Astrocyte of the spinal cord (primary cell): ENCODE measurements around the gene CYP4F2.
"Not testable (repeated sequence)": the region's sequence is repeated elsewhere in the genome, so short reads cannot be mapped to it uniquely, and the experiment has no call there.

Experiments
- DNase-seq: peaks from one replicate; pipeline ENCODE4 v3.0.0; 2011; ENCODE audit warnings: low read depth, low spot score
- H3K4me3 ChIP-seq: 2 replicates; pipeline ENCODE4 v1.5.1; 2011; ENCODE audit warnings: low read depth, mild to moderate bottlenecking, low read length, moderate library complexity
- CTCF ChIP-seq: IDR thresholded peaks from 2 replicates; pipeline ENCODE4 v1.5.1; 2012; ENCODE audit warnings: low read depth, mild to moderate bottlenecking, low read length, inconsistent platforms
- in situ Hi-C: cut with HindIII; loops from 2 replicates; pipeline ENCODE4 v1.10.0; 2017; ENCODE audit warnings: low sequenced_read_pairs

CYP4F2 gene

GRCh38 chr19:15902254-15902653 is 4.4 kb upstream of the CYP4F2 start:
- in situ Hi-C loops: no loop called here
- no peak for DNase-seq
- TF ChIP-seq CTCF: no peak
- H3K4me3 ChIP-seq: no peak overlapping the region

DNA sequence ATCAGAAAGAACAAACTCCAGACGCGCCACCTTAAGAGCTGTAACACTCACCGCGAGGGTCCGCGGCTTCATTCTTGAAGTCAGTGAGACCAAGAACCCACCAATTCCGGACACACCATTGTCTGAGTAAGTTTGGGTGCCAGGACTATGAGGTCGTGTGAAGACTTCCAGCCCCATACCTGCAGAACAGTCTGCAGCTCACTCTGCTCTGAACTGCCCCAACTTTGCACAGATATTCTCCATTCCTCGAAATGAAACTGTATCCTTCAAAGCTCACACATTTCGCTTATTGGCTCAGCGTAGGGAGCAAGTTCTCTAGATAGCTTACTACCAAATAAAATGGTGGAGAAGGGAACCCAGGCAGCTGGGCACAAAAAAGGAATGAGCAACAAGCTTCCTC is 2.6 kb upstream of the CYP4F2 start:
- in situ Hi-C loops: no loop called here
- TF ChIP-seq CTCF: no peak
- H3K4me3 ChIP-seq: no peak overlapping the region
- no peak for DNase-seq

DNA sequence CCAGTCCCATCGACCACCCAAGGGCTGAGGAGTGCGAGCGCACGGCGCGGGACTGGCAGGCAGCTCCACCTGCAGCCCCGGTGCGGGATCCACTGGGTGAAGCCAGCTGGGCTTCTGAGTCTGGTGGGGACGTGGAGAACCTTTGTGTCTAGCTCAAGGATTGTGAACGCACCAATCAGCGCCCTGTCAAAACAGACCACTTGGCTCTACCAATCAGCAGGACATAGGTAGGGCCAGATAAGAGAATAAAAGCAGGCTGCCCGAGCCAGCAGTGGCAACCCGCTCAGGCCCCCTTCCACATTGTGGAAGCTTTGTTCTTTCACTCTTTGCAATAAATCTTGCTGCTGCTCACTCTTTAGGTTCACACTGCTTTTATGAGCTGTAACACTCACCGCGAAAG is 2.2 kb upstream of the CYP4F2 start:
- H3K4me3 ChIP-seq, DNase-seq, in situ Hi-C loops: not testable (repeated sequence)

DNA sequence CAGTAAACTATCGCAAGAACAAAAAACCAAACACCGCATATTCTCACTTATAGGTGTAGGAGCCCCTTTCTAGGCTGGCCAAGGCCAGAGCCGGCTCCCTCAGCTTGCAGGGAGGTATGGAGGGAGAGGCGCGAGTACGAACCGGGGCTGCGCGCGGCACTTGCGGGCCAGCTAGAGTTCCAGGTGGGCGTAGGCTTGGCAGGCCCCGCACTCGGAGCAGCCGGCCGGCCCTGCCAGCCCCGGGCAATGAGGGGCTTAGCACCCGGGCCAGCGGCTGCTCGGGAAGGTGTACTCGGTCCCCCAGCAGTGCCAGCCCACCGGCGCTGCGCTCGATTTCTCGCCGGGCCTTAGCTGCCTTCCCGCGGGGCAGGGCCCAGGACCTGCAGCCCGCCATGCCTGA is 1.7 kb upstream of the CYP4F2 start:
- DNase-seq, H3K4me3 ChIP-seq, in situ Hi-C loops: not testable (repeated sequence)

DNA sequence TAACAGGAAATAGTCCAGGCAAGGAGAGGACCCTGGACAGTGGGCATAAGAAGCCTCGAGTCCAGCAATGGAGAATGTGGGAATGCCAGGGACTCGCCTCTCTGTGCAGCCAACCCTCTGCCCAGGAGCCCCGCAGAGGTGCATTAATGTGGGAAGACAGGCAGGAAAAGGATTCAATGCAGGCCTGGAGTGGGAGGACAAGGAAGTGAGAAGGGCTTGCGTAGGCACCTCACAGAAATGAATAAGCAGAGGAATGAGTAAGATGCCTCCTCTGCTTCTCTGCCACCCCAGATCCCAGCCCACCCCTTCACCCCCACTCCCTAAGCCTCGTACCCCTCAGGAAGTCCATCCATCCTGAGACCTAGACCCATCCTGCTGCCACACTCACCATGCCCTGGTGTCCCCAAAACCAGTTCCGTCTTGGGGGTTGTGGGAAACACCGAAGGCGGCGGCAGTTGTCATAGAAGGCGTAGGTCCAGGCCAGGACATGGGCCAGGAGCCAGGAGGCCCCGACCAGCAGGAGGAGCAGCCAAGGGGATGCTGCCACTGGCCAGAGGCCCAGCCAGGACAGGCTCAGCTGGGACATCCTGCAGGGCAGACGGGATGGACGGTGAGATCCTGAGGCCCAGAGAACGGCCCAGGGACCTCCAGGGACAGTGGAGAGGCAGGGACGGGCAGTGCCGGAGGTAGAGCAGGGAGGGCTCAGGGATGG is 692 bp downstream of the CYP4F2 start:
- in situ Hi-C loops: no loop called here
- TF ChIP-seq CTCF: no peak
- no peak overlapping the region for H3K4me3 ChIP-seq
- DNase-seq: no peak

DNA sequence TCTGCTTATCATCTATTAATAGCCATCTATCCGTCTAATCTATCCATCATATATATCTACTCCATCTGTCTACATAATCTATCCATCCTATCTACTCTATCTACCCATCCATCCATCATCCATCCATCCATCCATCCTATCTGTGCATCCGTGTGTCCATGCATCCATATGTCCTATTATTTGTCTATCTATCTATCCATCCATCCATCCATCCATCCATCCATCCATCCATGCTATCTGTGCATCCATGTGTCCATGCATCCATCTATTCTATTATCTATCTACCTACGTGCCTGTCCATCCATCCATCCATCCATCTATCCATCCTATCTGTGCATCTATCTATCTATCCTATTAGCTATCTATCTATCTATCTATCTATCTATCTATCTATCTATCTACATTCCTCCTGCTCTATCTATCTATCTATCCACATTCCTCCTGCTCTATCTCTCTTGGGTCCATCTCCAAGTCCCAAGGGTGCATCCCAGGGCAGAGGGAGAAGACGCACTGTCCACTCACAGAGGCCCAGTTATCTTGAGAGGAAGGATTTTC is 1.9 kb downstream of the CYP4F2 start:
- no peak for DNase-seq
- in situ Hi-C loops: no loop called here

GRCh38 chr19:15894359-15894758 is 3.5 kb downstream of the CYP4F2 start:
- DNase-seq: no peak
- no peak for TF ChIP-seq CTCF
- in situ Hi-C loops: no loop called here
- no peak overlapping the region for H3K4me3 ChIP-seq

More for the DNA sequence above, 1.9 kb downstream of the CYP4F2 start:
- TF ChIP-seq CTCF: no peak
- H3K4me3 ChIP-seq: no peak overlapping the region
